IPS-11a (cell line): ENCODE data around the gene NPFFR1.

Source experiments
- H3K4me3 ChIP-seq: one replicate; pipeline ENCODE4 v1.5.1; 2013; ENCODE audit warnings: low read depth, low read length, control low read depth

NPFFR1 gene

GRCh38 chr10:70315276-70315675 is 31.5 kb upstream of the NPFFR1 start:
- no peak overlapping the region for H3K4me3 ChIP-seq

- H3K4me3 ChIP-seq, result no peak overlapping the region
Measured at GRCh38 chr10:70312972-70313371, 29.2 kb upstream of the NPFFR1 start.

GRCh38 chr10:70312249-70312648 is 28.4 kb upstream of the NPFFR1 start:
- H3K4me3 ChIP-seq, result no peak overlapping the region

DNA sequence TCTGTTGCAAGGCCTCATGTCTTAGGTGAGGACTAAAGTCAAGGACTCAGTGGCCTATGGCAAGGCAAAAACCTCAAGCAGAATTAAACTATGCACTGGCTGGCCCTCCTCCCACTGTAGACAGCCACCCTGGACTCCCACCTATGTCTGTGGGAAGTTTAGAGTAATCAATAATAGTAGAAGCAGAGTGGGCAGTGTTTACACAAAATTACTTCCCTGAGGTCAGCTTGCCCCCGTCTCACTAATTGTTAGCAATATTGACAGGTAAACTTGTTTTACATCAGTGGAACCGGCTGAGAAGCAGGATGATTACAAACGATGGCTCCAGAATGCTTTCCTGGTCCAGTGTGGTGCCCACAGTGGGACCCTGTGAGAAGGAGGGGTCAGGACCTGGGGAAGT is 27.9 kb upstream of the NPFFR1 start:
- H3K4me3 ChIP-seq, result no peak overlapping the region

- H3K4me3 ChIP-seq, result no peak overlapping the region
Measured at GRCh38 chr10:70309661-70310060, 25.9 kb upstream of the NPFFR1 start.

- no peak overlapping the region for H3K4me3 ChIP-seq
Measured at GRCh38 chr10:70308121-70309060, 24.6 kb upstream of the NPFFR1 start.

- no peak overlapping the region for H3K4me3 ChIP-seq
Measured at GRCh38 chr10:70306886-70307520, 23.2 kb upstream of the NPFFR1 start.

GRCh38 chr10:70306181-70306705 is 22.4 kb upstream of the NPFFR1 start:
- H3K4me3 ChIP-seq, result no peak overlapping the region

- H3K4me3 ChIP-seq, result no peak overlapping the region
Measured at GRCh38 chr10:70303730-70304129, 19.9 kb upstream of the NPFFR1 start.

- H3K4me3 ChIP-seq, result no peak overlapping the region
Measured at GRCh38 chr10:70302292-70302691, 18.5 kb upstream of the NPFFR1 start.

DNA sequence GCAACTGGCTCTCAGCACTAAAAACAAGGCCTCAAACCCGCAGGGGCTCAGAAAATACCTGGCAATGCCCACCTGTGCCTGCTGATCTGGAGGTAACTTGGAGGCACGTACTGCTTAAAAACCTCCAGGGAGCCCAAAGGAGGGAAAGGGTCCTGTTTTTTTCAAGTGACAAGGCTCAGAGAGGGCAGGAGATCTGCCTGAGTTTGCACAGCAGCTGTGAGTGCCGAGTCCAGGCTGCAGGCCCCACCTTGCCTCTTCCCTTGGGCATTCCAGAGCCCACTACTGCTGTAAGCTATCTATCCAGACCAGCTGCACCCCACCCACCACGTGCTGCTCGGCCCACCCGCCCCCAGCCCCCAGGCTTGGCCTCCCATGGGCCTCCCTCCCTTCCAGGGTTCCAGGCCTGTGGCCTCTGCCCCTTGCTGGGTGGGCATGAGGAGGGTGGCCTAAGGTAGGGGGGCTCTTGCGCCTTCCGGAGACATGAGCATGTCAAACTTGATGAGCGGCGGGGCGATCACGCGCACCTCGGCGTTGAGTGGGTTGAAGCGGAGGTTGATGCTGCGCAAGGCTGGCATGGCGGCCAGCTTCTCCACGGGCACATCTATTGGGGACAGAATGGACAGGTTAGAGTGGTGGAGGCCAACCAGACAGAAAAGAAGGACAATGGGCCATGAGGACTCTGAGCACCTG is 17.2 kb upstream of the NPFFR1 start:
- no peak overlapping the region for H3K4me3 ChIP-seq

DNA sequence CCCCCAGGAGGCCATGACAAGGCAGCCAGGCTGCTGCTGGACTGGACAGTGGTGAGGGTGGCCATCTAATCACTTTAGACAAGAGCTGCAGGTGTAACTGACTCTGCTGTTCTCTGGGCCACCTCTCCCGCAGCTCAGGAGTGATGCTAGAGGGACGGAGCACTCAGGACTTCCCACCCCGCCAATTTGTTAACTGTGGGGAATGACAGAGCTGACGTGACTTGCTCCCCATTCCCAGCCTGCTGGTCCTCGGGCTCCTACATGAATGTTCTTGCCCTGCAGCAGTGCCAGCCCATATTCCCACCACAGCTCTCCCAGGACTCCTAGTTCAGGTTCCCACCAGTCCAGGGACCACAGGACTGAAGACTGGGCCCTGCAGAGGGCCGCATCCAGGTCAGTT is 16.7 kb upstream of the NPFFR1 start:
- H3K4me3 ChIP-seq, result no peak overlapping the region

GRCh38 chr10:70299876-70300275 is 16.1 kb upstream of the NPFFR1 start:
- no peak overlapping the region for H3K4me3 ChIP-seq

GRCh38 chr10:70298393-70298792 is 14.6 kb upstream of the NPFFR1 start:
- no peak overlapping the region for H3K4me3 ChIP-seq

DNA sequence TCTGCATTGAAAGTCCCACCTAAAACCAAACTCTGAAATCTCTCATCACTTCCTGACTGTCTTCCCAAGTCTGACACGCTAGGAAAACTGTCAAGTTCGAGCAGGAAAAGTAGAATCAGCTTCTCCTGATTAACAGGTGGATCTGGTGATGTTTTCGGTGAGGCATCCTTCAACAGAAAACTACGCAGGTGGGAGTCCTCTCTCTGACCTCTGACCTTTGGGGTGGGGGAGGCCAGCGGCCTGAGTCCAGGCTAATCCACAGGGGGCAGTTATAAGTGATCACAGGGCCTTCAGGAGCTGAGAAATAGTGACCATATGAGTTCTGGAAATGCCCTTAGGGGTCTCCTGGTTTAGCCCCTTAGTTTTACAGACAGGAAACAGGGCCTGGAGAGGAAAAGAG is 13.4 kb upstream of the NPFFR1 start:
- no peak overlapping the region for H3K4me3 ChIP-seq

- H3K4me3 ChIP-seq, result no peak overlapping the region
Measured at GRCh38 chr10:70296406-70296899, 12.6 kb upstream of the NPFFR1 start.

DNA sequence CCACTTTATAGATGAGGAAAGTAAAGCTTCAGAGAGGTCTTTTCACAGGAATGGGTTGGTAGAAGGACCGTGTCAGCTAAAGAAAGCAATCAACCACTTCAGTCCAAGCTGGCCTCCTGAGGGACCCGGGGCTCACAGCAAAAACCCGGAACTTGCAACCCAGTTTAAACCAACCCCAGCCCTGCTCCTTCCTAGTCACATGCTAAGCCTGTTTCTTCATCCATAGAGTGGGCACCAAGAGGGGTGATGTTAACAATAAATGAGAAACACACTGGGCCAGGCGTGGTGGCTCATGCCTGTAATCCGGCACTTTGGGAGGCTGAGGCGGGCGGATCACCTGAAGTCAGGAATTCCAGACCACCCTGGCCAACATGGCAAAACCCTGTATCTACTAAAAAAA is 12.1 kb upstream of the NPFFR1 start:
- no peak overlapping the region for H3K4me3 ChIP-seq

DNA sequence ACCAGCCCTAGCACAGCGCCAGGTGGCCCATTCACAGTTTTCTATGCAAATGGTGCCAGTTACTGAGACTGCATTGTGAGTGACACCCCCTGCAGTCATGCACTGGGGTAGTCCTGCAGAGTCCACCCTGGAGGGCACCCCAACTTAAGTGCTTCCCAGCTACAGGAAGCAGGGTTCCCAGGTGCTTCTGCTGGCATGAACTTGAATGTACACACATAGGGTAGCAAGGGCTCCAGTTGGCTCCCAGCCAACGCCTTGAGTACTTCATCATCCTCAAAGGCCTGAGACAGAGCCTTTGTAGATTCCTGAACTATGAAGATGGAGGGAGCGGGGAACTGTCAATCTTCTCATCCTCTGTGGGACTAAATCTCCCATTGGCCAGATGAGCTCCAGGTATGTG is 11.5 kb upstream of the NPFFR1 start:
- H3K4me3 ChIP-seq, result no peak overlapping the region

DNA sequence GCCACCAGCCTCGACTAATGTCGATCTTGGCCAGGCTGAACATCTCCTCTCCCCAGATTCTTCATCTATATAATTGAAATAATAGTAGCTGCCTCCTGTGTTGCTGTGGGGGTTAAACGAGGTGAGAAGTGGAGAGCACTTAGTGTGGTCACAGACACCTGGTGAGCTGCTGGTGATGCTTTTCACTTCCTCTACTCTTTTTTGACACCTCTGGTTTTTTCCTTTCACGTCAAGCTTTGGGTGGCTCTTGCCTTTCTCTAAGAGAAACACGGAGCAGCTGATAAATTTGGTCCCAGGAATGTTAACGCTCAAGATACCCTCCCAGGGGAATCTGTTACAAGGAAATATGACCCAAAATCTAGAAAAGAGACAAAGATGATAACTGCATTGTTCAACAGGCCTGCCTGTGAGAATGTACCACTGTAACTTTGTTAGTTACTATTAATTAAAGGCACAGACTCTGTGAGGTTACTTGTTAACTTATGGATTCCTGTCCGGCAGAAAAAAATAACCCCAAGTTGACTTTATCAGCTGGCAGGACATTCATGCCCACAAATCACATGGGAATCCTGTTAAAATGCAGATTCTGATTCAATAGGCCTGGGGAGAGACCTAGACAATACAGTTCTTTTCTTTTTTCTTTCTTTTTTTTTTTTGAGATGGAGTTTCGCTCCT is 9.5 kb upstream of the NPFFR1 start:
- H3K4me3 ChIP-seq, result no peak overlapping the region

DNA sequence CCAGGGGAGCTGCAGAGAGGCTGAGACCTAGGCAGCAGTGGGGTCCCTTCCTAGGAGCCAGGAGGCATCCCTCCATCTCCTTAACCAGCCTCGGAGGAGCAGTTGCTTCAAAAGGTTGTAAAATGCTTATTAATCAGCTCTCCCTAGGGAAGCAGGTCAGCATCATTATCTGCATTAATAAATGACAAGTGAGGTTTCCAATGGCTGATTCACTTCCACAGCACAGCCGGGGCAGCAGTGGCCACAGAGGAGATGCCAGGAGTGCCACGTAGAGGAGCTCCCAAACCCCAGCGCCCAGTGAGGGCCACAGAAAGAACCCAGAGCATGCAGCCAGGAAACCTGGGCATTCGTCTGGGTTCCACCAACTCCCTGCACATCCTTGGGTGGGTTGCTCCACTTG is 8.2 kb upstream of the NPFFR1 start:
- no peak overlapping the region for H3K4me3 ChIP-seq

DNA sequence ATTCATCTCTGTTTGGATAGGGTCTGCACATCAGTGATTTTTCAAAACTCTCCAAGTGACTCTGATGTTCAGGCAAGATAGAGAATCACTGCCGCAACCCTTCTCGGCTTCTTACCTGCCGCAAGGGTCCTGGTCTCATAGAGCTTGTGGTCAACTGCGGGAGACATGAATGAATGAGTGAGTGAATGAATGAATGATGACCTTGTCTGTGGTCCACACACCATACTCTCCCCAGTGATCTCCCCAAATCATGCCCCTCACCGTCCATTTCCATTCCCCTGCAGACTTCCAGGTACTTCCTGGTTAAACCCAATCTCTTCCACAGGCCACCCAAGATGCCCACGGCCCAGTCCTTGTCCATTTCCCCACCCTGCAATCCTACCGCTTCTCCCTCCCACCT is 5.9 kb upstream of the NPFFR1 start:
- no peak overlapping the region for H3K4me3 ChIP-seq
